Measurements from ENCODE around the gene LCOR.

LCOR gene

DNA sequence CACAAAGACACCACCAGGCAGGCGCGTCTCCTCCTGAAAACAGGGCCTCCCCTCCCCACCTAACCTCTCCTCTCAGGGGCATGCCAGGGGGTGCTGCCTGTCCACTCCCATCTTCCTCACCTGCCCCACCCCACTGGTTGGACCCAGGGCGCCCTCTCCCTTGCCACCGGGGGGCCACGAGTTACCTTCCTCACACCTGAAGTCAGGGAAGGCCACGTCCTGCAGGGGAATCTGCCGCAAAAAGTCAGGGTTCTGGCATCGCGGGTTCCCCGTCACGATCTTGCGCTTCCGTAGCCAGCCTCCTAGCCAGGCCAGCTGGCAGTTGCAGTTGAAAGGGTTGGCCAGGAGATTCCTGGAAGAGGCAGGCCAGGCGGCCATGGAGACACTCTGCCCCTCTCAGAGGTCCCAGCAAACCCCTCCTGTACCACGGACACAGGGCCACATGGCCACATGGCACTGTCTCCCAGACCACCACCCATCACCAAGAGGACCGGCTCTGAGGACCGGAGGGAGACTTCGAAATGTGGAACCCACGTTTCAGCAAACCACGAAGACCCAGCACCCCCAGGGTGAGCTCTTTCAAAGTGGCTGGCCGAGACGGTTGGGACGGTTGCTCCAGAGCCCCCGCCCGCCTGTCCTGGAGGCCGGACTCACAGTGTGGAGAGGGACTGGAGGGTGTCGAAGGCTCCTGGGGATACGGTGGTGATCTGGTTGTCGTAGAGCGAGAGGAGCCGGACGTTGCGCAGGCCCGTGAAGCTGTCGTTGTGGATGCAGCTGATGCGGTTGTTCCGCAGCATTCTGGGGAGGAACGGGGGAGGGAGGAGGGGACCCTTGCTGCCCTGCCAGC, 210.8 kb downstream of the LCOR start:
- no peaks in the 10 kb centered on the region for H3K36me3 ChIP-seq (ENCODE audit: control insufficient read depth in 2 of 2, insufficient read depth in 2 of 2, low read length in 2 of 2)
- H3K9me3 ChIP-seq (ENCODE audit: control insufficient read depth in 2 of 2, low read length in 2 of 2), result peaks cover 0 to 3% of the 10 kb centered on the region in 2 donors
- H3K4me1 ChIP-seq (ENCODE audit: control insufficient read depth, insufficient read depth, low read length), result peaks cover 2% of the 10 kb centered on the region
- H3K4me3 ChIP-seq (ENCODE audit: low read length in 2 of 2), result no peak overlapping the region
- H3K27ac ChIP-seq (ENCODE audit: low read length), result no peak overlapping the region
- H3K9ac ChIP-seq (ENCODE audit: low read length in 2 of 2), result no peak overlapping the region
- peaks cover 0 to 2% of the 10 kb centered on the region in 2 donors for H3K27me3 ChIP-seq (ENCODE audit: control insufficient read depth in 1 of 2, insufficient read depth in 2 of 2, low read length in 2 of 2)

DNA sequence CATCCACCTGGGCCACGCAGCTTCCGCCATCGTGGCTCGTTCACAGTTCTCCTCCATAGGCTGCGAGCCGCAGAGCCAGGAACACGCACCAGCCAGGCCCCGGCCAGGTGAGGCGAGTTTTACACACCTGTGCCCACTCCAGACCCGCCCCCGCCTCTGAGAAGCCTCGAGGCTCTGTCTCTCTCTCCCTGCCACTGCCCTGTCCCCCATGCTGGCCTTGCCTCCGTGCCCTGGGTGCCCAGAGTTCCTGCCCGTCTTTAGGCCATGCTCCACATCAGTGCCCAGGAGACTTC, 211.4 kb downstream of the LCOR start:
- Histone ChIP-seq H3K27me3 (ENCODE audit: control insufficient read depth in 1 of 2, insufficient read depth in 2 of 2, low read length in 2 of 2) (peaks cover 2 to 4% of the 10 kb centered on the region in 2 donors), H3K36me3 (ENCODE audit: control insufficient read depth in 2 of 2, insufficient read depth in 2 of 2, low read length in 2 of 2) (no peaks in the 10 kb centered on the region), H3K27ac (ENCODE audit: low read length) (no peak overlapping the region), H3K9me3 (ENCODE audit: control insufficient read depth in 2 of 2, low read length in 2 of 2) (peaks cover 0 to 3% of the 10 kb centered on the region in 2 donors), H3K4me3 (ENCODE audit: low read length in 2 of 2) (no peak overlapping the region), H3K4me1 (ENCODE audit: control insufficient read depth, insufficient read depth, low read length) (peaks cover 2% of the 10 kb centered on the region), H3K9ac (ENCODE audit: low read length in 2 of 2) (no peak overlapping the region)

Data from stomach smooth muscle (tissue), 2 donors.